GM21529 (cell line): ENCODE results near the gene CUZD1.

Experiments
- ATAC-seq: cut with Tn5 transposase; IDR thresholded peaks from one replicate; pipeline ENCODE4 v1.9.1; 2021; ENCODE audit not compliant: unreplicated experiment

Gene CUZD1

DNA sequence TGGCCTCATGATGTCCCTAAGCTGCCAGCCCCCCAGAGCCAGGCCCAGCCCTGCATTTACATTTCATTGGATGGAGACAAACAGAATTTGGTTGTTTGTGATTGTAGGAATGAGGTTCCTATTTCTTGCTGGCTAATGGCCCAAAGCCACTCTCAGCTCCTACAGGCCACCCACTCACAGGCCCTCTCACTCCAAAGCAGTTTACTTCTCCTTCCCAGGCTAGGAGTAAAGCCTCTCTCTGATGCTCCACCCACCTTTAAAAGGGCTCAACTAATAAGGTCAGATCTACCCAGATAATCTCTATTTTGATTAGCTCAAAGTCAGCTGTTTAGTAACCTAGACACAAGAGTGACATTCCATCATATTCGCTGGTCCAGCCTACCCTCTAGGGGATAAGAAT is 11.2 kb upstream of the CUZD1 start:
- no peak for ATAC-seq

DNA sequence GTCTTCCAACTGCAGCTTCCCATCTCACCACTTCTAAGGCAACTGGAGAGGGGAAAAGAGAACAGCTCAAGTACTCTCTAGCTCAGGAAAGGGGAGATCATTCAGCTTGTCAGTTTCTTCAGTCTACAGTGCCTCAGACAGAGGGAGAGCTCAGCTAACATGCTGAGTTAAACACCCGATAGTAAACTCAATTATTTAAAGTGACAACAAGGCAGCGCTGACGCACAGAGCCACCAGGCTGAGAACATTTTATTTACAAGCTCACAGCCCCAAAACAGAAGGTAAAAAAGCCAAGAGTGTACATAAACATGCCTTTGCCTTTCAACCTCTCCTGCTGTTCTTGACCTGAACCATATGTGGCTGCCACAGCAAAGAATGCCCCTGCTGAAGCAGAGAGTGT is 10.1 kb upstream of the CUZD1 start:
- ATAC-seq, result no peak

DNA sequence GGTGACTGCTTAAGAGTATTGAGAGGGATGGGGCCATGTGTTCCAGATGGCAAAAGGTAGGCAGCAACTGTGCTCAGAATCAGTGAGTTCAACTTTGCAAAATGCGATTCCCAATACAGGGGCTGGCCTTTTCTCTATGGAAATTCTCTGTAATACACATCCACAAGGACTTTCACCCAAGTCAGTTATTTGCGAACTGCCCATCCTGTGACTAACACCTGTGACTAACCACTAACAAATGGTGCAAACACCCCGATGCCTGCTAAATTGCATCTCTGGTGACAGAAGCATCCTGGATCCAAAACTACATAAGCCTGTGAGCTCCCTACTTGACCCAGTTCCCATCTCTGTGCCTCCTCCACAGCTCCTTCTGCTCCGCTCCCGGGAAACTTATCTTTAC is 9.0 kb upstream of the CUZD1 start:
- ATAC-seq, result no peak

DNA sequence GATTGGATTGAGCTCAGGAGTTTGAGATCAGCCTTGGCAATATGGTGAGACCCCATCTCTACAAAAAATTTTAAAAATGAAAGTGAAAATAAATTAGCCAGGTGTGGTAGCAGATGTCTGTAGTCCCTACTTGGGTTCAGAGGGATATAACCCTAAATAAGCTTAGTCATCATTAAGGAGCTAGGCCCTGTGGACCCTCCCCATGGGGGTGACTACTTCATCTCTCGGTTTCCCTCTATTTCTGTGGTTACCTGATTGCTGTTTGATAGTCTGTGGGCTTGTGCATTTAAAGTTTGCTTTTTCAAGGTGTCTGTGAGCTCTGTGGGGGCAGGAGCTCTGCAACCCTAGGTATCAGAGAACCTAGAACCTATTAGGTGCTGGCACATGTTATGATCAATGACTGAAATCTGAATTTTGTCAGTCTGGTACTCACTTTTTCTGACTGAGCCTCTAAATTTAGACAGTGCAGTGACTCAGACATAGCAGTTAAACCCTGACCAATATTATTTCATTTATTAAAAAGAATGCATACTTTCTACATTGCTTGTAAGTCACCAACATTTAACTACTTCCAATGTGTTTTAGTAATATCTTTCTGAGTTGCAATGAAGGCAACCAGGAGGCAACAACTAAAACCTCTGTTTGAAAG is 8.1 kb upstream of the CUZD1 start:
- no peak for ATAC-seq

DNA sequence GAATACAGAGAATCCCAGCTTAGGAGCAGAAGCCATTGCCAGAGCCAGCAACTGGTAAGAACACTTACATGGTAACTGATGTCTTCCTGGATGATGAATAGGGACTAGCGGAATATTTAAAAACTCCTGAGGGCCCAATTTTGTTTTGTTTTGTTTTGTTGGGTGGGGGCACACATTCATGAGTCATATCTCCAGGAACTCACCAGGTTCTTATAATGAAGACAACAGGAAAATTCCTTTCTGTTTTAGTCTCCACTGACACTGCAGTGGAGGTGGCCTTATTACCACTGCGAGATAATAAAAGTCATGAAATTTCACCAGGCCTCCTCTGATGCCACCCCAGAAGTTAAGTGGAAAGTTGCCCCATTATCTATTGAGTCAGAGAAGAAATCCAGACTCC is 6.6 kb upstream of the CUZD1 start:
- ATAC-seq, result no peak

DNA sequence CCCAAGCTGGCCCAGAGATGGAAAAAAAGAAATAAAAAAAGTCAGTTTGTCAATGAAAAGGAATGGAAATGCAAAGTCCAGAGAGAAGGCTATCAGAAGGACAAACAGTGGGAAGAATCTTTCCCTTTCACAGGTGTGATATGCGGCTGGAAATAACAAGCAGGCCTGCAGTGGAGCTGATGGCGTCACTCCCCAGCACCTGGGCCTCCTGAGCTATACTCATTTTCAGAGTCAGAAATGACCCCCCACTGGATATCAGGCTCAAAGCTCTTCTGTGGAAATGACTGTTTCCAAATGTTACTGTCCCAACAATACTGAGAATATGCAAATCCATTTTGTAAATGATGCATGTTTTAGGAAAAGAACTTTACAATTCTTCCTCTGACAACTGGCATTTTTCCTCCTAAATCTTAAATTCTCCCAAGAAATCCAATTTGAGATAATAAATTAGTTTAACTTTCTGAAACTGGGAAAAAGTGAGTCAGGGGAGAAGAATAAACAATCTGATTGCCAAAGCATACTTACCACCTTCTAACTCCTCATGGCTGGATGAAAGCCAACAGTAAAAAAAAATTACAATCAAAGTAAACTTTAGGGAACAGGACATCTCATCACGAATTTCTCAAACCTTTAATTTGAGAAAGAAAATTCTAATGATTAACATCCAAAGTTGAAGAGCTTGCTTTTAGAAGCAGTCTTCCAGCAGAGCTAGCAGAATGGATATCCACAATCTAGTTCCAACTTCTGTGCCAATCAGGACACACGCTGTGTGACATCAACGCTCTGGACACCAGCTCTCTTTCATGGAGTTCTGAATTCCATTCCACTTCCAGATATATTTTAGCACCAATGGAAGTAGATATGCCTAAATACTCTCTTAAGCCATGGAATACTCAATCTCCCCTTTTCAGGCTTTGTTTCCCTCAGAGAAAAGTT is 5.3 kb upstream of the CUZD1 start:
- ATAC-seq, result no peak

DNA sequence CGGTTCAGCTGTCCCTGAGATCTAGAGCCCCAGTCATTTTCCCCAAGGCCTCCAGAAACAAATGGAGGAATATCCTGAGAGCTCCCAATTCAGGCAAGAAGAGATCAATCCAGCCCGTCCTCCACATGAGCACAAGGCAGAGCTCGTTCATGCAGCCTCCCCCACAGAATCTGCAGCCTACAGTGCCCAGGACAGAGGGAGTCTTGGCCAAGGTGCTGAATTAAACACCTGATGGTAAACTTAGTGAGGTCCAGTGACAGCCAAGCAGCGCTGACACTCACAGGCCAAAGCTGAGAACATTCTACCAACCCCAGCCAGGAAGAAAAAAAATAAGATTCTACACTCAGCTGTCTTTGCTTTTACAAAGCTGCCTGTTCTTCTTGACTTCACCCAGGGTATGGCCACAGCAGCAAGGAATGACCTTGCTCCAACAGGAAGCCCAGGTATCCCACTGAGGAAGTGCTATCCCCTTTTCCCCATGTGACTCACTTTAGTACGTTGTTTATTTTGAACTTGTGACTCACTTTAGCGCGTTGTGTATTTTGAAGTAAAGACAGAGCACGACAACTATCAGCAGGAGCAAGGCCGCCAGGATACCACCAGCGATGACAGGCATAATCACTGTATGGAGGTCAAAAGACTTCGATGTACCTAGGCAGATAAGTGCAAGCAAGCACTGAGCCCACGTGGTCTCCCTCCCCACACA is 4.4 kb upstream of the CUZD1 start:
- no peak for ATAC-seq

DNA sequence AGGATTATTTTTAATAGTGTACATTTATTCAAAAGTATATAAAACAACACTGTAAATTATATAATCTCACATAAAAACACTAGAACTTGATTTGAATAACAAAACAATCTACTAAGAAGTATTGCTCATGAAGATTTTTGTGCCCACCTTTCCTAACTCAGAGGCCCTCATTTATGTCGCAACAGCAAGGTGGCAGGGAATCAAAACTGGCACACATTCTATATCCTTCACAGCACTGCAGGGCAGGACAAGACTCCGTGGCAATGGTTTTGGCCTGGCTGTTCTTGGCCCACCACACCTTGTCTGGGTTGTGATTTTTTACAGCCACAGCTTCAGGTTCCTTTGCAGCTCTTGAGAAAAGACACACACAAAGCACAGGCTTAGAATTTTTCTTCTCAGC is 3.4 kb upstream of the CUZD1 start:
- ATAC-seq, result no peak

DNA sequence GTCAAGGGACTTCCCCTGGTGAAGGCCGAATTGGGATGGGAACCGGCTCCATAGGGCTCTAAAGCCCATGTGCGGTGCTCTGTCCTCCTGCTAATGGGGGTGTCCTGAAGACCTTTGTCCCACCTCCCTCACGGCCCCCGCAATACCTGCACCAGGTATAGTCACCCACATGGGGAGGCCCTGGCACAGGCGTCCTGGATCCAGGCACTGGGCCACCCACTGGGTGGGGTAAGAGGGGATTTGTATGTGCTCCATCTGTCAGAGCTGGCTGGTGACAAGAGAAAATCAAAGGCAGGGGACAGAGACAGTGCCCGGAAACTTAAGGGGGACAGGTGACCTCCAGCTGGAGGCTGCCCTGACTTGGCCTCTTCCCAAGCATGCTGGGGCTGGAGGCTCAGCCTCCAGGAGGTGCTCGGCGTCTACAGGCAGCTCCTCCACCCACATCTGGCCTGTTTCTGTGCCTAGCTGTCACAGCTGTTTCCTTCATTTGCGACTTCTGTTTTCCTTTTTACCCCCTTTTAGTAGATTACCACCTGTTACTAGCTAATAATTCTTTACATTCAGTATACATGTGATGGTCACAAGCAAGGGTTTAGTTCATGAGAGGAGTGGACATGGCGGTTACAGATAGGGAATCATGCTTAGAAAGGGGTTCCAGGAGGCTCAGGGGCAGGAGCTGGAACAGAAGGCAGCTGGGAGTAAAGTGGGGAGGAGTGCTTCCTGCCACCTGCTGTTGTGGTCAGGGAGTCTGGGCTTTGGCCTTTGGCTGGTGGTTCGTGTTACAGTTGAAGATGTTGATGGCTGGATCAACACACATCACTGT is 2.3 kb upstream of the CUZD1 start:
- ATAC-seq, result no peak

DNA sequence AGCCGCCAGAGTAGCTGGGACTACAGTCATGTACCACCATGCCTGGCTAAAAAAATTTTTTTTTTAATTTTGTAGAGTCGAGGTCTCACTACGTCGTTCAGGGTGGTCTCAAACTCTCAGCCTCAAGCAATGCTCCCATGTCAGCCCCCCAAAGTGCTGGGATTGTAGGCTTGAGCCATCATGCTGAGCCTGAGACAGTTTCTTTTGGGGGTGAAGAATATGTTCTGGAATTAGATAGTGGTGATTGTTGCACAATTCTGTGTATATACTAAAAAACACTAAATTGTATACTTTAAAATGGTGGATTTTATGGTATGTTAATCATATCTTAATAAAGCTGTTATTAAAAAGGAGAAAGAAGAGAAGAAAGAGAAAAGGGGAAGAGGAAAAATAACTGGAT is 1.5 kb downstream of the CUZD1 start:
- ATAC-seq, result no peak

DNA sequence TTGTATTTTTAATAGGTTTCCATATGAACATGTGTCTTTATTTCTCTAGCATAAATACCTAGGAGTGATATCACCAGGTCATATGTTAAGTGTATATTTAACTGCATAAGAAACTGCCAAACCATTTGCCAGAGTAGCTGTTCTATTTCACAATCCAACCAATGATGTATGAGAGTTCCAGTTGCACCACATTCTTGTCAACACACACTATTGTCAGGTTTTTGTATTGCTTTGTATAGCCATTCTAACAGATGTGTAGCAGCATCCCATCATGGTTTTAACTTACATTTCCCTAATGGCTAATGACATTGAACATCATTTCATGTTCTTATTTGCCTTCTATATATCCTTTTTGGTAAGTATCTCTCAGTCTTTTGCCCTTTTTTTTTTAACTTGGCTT is 4.1 kb downstream of the CUZD1 start:
- ATAC-seq, result no peak

DNA sequence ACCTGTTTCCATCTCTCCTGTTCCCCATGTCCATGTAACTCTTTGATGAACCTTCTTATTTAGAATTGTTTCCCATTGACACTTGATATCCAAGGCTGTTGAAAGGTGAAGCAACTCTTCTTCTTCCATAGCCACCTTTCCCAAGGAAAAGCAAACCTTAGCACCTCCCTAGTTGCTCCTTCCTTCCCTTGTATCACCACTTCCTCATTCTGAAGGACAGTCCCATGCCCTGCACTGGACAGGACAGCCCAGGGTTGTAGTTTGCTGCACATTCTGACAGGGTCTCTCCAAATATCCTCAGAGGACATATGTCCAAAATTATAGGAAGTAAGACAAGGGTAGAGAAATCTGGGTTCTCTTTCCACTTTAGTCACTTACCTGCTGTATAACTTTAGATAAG is 6.2 kb downstream of the CUZD1 start:
- no peak for ATAC-seq

DNA sequence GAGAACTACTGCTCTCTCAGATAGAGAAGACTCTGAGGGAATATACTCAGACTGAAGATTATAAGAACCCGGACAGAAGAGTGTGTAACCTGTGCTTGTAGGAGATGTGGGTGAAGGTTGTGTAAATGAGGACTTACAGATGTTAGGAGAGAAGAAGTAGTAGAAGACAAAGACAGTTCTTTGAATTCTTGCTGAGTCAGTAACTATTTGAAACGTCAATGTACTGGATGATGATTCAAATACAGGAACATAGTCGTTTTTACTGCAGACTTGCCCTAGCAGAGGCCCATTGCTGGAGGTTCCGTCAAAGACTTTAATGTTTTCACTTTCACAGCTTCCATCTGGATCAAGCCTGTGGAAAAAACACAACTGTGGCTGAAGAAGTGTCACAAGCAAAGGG is 6.8 kb downstream of the CUZD1 start:
- ATAC-seq, result no peak

DNA sequence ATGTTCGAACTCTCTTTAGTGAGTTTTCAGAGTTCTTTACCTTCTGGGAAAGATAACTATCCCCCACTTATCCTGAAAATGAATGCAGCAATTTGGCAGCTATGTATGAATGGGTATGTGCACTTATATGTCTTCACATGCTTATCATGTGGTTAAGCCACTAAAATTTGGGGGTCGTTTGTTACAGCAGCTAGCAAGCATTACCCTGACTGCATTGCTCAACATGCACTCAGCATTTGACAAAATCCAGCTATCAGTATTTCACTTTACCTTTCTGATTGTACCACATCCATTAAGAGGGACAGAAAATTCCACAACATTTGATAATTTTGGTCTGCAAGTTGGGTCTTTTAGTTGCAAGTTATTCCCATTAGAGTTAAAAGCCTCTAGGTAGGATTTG is 9.7 kb downstream of the CUZD1 start:
- no peak for ATAC-seq

DNA sequence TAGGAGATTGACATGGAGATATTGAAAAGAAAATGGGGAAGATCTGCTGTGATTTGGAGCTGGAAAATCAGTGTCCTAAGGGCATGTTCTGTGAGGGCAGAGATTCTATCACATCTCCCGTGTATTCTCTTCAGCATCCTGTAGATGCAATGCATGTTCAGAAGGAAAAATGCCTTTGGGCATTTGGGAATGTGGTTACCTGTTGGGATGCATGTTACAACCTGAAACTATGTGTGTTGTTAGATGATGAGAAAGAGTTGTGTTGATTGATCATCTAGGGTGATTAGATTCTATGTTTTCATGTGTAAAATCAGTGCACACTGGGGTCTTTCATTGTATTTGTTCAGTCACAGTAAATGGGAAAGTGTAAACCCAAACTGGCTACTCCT is 14.7 kb downstream of the CUZD1 start:
- no peak for ATAC-seq

DNA sequence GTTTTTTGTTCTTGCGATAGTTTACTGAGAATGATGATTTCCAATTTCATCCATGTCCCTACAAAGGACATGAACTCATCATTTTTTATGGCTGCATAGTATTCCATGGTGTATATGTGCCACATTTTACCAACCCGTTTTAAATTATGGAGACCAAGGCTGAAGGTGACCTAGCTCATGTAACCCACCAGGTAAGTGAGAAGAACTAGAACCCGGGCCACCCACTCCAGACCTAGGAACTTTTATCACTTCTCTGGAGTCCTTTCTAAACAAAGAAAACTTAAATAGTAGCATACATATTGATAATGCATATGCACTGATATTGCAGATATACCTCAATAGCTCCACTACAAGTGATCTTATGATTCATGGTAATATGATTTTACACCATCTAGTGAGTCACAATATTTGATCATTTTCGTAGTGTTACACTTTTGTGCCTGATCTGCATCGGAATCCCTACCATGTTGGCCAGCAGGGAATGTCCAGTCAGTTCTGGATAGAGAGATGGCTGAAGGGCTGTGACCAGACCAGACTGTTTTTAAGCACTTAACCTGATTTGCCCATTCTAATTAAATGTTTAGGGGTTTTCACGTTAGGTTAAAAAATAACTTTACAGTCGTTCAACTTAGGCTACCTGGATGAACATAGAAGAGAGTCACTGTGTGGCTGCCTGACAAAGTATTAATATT is 15.2 kb downstream of the CUZD1 start:
- ATAC-seq, result no peak

DNA sequence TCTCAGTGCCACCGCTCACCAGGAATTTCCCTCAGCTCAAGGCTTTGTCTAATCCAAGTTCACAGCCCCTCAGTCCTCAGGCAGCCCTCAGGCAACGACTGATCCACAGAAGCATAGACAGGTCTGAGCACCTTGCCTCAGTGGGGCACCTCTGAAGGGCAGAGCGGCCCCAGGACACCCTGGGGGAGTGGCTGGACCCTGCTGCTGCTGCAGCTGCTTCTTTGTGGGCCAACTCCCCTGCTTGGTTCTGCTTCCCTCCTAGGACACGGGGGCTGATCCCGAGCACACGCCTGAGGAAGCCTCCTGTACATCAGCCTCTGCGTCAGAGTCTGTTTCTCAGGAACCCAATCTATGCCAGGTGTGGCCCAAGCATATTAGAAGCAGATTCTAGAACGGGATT is 16.2 kb downstream of the CUZD1 start:
- ATAC-seq, result no peak

DNA sequence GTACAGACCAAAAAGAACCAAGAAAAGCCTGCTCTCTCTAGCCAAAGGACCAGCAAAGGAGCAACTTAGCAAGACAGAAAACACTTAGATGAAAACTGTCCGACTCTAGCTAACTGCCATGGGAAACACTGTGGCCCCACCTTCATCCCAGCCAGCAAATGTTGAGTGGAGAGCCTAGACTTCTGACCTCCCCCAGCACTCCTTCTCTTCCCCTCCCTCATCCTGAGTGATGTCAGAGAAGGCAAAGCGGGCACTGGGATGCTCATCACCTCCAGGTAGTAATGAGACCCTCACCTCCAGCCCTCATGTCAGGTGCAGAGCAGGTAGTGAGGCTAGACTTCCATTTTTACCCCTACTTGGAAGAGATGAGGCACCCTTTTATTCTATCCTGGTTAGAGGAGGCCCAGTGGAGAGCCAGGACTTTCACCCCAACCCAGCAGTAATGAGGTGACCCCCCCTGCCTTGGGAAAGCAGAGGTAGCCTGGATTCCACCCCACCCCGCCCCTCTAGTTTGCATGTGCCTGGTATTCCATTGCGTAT is 16.9 kb downstream of the CUZD1 start:
- no peak for ATAC-seq

DNA sequence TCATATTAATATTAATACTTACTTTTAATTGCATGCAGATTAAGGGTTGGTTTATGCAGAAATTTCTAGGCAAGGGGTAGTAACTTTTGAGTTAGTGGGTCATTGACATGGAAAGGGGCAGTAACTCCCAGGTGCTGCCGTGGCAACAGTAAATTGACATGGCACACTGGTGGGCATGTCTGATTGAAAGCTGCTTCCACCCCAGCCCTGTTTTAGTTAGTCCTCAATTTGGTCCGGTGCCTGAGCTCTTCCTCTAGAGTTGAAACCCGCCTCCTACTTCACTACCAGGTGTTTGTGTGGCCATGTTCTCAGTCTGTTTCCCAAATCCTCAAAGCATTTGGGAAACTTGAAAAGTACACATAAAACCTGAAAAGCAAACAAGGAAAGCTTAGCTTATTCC is 18.4 kb downstream of the CUZD1 start:
- ATAC-seq, result no peak

DNA sequence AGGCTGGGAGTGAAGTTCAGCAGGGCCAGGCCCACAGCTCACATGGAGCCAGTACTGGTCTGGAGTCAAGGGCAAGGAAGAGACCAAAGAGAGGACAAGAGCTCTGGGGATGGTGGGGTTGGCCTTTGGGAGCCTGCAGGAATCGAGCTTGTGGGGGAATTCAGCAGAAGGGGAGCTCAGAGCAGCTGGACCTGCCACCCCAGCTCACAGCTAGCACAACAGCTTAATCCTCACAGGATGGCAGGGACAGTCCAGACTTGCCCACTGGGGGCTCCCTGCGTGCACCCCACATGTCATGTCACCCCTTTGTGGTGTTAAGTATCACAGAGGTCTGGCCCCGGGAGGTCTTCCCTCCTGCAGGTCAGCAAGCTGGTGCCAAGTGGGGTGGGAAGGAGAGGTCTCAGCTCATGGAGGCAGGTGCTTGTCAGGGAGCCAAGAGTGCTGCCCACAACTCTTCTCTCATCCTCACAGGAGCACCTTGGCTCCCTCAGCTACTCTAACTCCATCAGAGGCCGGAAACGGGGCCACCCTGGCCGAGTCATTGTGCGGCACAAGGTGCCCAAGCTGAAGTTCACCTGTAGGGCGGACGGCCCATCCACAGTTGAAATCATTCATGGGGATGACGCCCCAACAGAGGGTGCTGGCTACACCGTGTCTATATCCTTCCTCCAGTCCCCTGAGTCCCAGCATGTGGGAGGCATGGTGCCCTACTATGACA is 22.5 kb downstream of the CUZD1 start:
- ATAC-seq, result no peak
